ENCODE data around the gene ABCC8.
A peak's percentile ranks its signal among the peaks of the same experiment; 100 is the strongest.

ABCC8 gene

GRCh38 chr11:17388609-17389210 is 87.9 kb downstream of the ABCC8 start, which contains the start of gene KCNJ11:
Gene KCNJ11, minus strand, starts transcription at chr11:17388659. Its CDS starts 568 bp downstream, at chr11:17388091.
- H3K27me3 ChIP-seq (ENCODE audit: control insufficient read depth, insufficient read depth, low read length) = no peaks in the 10 kb centered on the region
- WGBS (ENCODE audit: insufficient coverage, insufficient read length) = no CpG with 5 or more reads among the region's 53 CpGs
- peak within 1 kb of the TSS; percentile 80; the same call in 1 of the 2 replicates for H3K4me3 ChIP-seq (ENCODE audit: low read length)
- H3K4me1 ChIP-seq (ENCODE audit: control insufficient read depth, insufficient read depth, low read length) = 0 out of 2 replicates have a peak, but pooled peaks cover 1% of the 10 kb centered on the region
- no peak for DNase-seq (ENCODE audit: low read depth, low spot score)
- H3K27ac ChIP-seq (ENCODE audit: low read length) = no peak within 1 kb of the TSS
- H3K9me3 ChIP-seq (ENCODE audit: control insufficient read depth, insufficient read depth, low read length) = no peaks in the 10 kb centered on the region
- no peaks in the 10 kb centered on the region; the same call in none of the 2 replicates for H3K36me3 ChIP-seq (ENCODE audit: control insufficient read depth, insufficient read depth, low read length)

- Histone ChIP-seq H3K27ac (ENCODE audit: low read length) (no peak overlapping the region), H3K4me3 (ENCODE audit: low read length) (no peak overlapping the region), H3K9me3 (ENCODE audit: control insufficient read depth, insufficient read depth, low read length) (no peaks in the 10 kb centered on the region), H3K4me1 (ENCODE audit: control insufficient read depth, insufficient read depth, low read length) (0 out of 2 replicates have a peak, but pooled peaks cover 1% of the 10 kb centered on the region), H3K27me3 (ENCODE audit: control insufficient read depth, insufficient read depth, low read length) (no peaks in the 10 kb centered on the region), H3K36me3 (ENCODE audit: control insufficient read depth, insufficient read depth, low read length) (no peaks in the 10 kb centered on the region; the same call in none of the 2 replicates)
- DNase-seq (ENCODE audit: low read depth, low spot score) = no peak
- WGBS (ENCODE audit: insufficient coverage, insufficient read length) = no CpG with 5 or more reads among the region's 20 CpGs
Measured at GRCh38 chr11:17387811-17388210, 88.8 kb downstream of the ABCC8 start.

- Histone ChIP-seq H3K27me3 (ENCODE audit: control insufficient read depth, insufficient read depth, low read length) (no peaks in the 10 kb centered on the region), H3K4me1 (ENCODE audit: control insufficient read depth, insufficient read depth, low read length) (0 out of 2 replicates have a peak, but pooled peaks cover 1% of the 10 kb centered on the region), H3K36me3 (ENCODE audit: control insufficient read depth, insufficient read depth, low read length) (no peaks in the 10 kb centered on the region; the same call in none of the 2 replicates), H3K9me3 (ENCODE audit: control insufficient read depth, insufficient read depth, low read length) (no peaks in the 10 kb centered on the region), H3K27ac (ENCODE audit: low read length) (no peak overlapping the region), H3K4me3 (ENCODE audit: low read length) (no peak overlapping the region)
- no CpG with 5 or more reads among the region's 20 CpGs for WGBS (ENCODE audit: insufficient coverage, insufficient read length)
- DNase-seq (ENCODE audit: low read depth, low spot score) = no peak
Measured at GRCh38 chr11:17387254-17387653, 89.4 kb downstream of the ABCC8 start.

GRCh38 chr11:17386331-17387084 is 90.1 kb downstream of the ABCC8 start:
- H3K4me1 ChIP-seq (ENCODE audit: control insufficient read depth, insufficient read depth, low read length) = 0 out of 2 replicates have a peak, but pooled peaks cover 1% of the 10 kb centered on the region
- H3K4me3 ChIP-seq (ENCODE audit: low read length) = no peak overlapping the region
- no peaks in the 10 kb centered on the region; the same call in none of the 2 replicates for H3K36me3 ChIP-seq (ENCODE audit: control insufficient read depth, insufficient read depth, low read length)
- WGBS (ENCODE audit: insufficient coverage, insufficient read length) = no CpG with 5 or more reads among the region's 23 CpGs
- no peak overlapping the region for H3K27ac ChIP-seq (ENCODE audit: low read length)
- no peaks in the 10 kb centered on the region for H3K27me3 ChIP-seq (ENCODE audit: control insufficient read depth, insufficient read depth, low read length)
- DNase-seq (ENCODE audit: low read depth, low spot score) = no peak
- H3K9me3 ChIP-seq (ENCODE audit: control insufficient read depth, insufficient read depth, low read length) = no peaks in the 10 kb centered on the region

- Histone ChIP-seq H3K27me3 (ENCODE audit: control insufficient read depth, insufficient read depth, low read length) (no peaks in the 10 kb centered on the region), H3K4me1 (ENCODE audit: control insufficient read depth, insufficient read depth, low read length) (0 out of 2 replicates have a peak, but pooled peaks cover 1% of the 10 kb centered on the region), H3K4me3 (ENCODE audit: low read length) (no peak overlapping the region), H3K9me3 (ENCODE audit: control insufficient read depth, insufficient read depth, low read length) (no peaks in the 10 kb centered on the region), H3K27ac (ENCODE audit: low read length) (no peak overlapping the region), H3K36me3 (ENCODE audit: control insufficient read depth, insufficient read depth, low read length) (no peaks in the 10 kb centered on the region; the same call in none of the 2 replicates)
- DNase-seq (ENCODE audit: low read depth, low spot score) = no peak
- WGBS (ENCODE audit: insufficient coverage, insufficient read length) = no CpG with 5 or more reads among the region's 6 CpGs
Measured at GRCh38 chr11:17385926-17386325, 90.7 kb downstream of the ABCC8 start.

GRCh38 chr11:17385492-17385891 is 91.2 kb downstream of the ABCC8 start:
- no CpG with 5 or more reads among the region's 5 CpGs for WGBS (ENCODE audit: insufficient coverage, insufficient read length)
- Histone ChIP-seq H3K9me3 (ENCODE audit: control insufficient read depth, insufficient read depth, low read length) (no peaks in the 10 kb centered on the region), H3K36me3 (ENCODE audit: control insufficient read depth, insufficient read depth, low read length) (no peaks in the 10 kb centered on the region; the same call in none of the 2 replicates), H3K4me1 (ENCODE audit: control insufficient read depth, insufficient read depth, low read length) (0 out of 2 replicates have a peak, but pooled peaks cover 1% of the 10 kb centered on the region), H3K27me3 (ENCODE audit: control insufficient read depth, insufficient read depth, low read length) (no peaks in the 10 kb centered on the region), H3K27ac (ENCODE audit: low read length) (no peak overlapping the region), H3K4me3 (ENCODE audit: low read length) (no peak overlapping the region)
- no peak for DNase-seq (ENCODE audit: low read depth, low spot score)

- no peak overlapping the region for H3K4me3 ChIP-seq (ENCODE audit: low read length)
- peak; percentile 80 for DNase-seq (ENCODE audit: low read depth, low spot score)
- H3K9me3 ChIP-seq (ENCODE audit: control insufficient read depth, insufficient read depth, low read length) = no peaks in the 10 kb centered on the region
- H3K27ac ChIP-seq (ENCODE audit: low read length) = no peak overlapping the region
- no CpG with 5 or more reads among the region's 6 CpGs for WGBS (ENCODE audit: insufficient coverage, insufficient read length)
- 0 out of 2 replicates have a peak, but pooled peaks cover 1% of the 10 kb centered on the region for H3K4me1 ChIP-seq (ENCODE audit: control insufficient read depth, insufficient read depth, low read length)
- no peaks in the 10 kb centered on the region for H3K27me3 ChIP-seq (ENCODE audit: control insufficient read depth, insufficient read depth, low read length)
- no peaks in the 10 kb centered on the region; the same call in none of the 2 replicates for H3K36me3 ChIP-seq (ENCODE audit: control insufficient read depth, insufficient read depth, low read length)
Measured at GRCh38 chr11:17384002-17384511, 92.6 kb downstream of the ABCC8 start.

- no peak for DNase-seq (ENCODE audit: low read depth, low spot score)
- WGBS (ENCODE audit: insufficient coverage, insufficient read length) = no CpG with 5 or more reads among the region's 1 CpG
- no peaks in the 10 kb centered on the region for H3K27me3 ChIP-seq (ENCODE audit: control insufficient read depth, insufficient read depth, low read length)
- H3K4me3 ChIP-seq (ENCODE audit: low read length) = no peak overlapping the region
- H3K9me3 ChIP-seq (ENCODE audit: control insufficient read depth, insufficient read depth, low read length) = peaks cover under 1% of the 10 kb centered on the region; the same call in 1 of the 2 replicates
- H3K4me1 ChIP-seq (ENCODE audit: control insufficient read depth, insufficient read depth, low read length) = 0 out of 2 replicates have a peak, but pooled peaks cover 1% of the 10 kb centered on the region
- no peak overlapping the region for H3K27ac ChIP-seq (ENCODE audit: low read length)
- no peaks in the 10 kb centered on the region; the same call in none of the 2 replicates for H3K36me3 ChIP-seq (ENCODE audit: control insufficient read depth, insufficient read depth, low read length)
Measured at GRCh38 chr11:17383461-17383860, 93.2 kb downstream of the ABCC8 start.

- Histone ChIP-seq H3K27me3 (ENCODE audit: control insufficient read depth, insufficient read depth, low read length) (no peaks in the 10 kb centered on the region), H3K4me1 (ENCODE audit: control insufficient read depth, insufficient read depth, low read length) (0 out of 2 replicates have a peak, but pooled peaks cover 1% of the 10 kb centered on the region), H3K36me3 (ENCODE audit: control insufficient read depth, insufficient read depth, low read length) (no peaks in the 10 kb centered on the region; the same call in none of the 2 replicates), H3K9me3 (ENCODE audit: control insufficient read depth, insufficient read depth, low read length) (peaks cover 2% of the 10 kb centered on the region; the same call in 1 of the 2 replicates), H3K27ac (ENCODE audit: low read length) (no peak overlapping the region), H3K4me3 (ENCODE audit: low read length) (no peak overlapping the region)
- WGBS (ENCODE audit: insufficient coverage, insufficient read length) = no CpG with 5 or more reads among the region's 8 CpGs
- no peak for DNase-seq (ENCODE audit: low read depth, low spot score)
Measured at GRCh38 chr11:17382046-17382728, 94.5 kb downstream of the ABCC8 start.

- Histone ChIP-seq H3K27me3 (ENCODE audit: control insufficient read depth, insufficient read depth, low read length) (no peaks in the 10 kb centered on the region), H3K4me1 (ENCODE audit: control insufficient read depth, insufficient read depth, low read length) (no peaks in the 10 kb centered on the region), H3K4me3 (ENCODE audit: low read length) (no peak overlapping the region), H3K36me3 (ENCODE audit: control insufficient read depth, insufficient read depth, low read length) (no peaks in the 10 kb centered on the region), H3K9me3 (ENCODE audit: control insufficient read depth, insufficient read depth, low read length) (peaks cover 2% of the 10 kb centered on the region; the same call in 1 of the 2 replicates), H3K27ac (ENCODE audit: low read length) (no peak overlapping the region)
- DNase-seq (ENCODE audit: low read depth, low spot score) = no peak
- WGBS (ENCODE audit: insufficient coverage, insufficient read length) = no CpG with 5 or more reads among the region's 4 CpGs
Measured at GRCh38 chr11:17381156-17381555, 95.5 kb downstream of the ABCC8 start.
